GM12864 (cell line): Measurements from ENCODE around the gene IRX2.

Experiments used
- DNase-seq: peaks from one replicate; pipeline ENCODE4 v3.0.0-alpha.2; 2011; ENCODE audit warnings: low read depth
- H3K4me3 ChIP-seq: 2 replicates; pipeline ENCODE4 v1.5.1; 2011; ENCODE audit warnings: mild to moderate bottlenecking, low read depth, low read length, control low read depth
- TF ChIP-seq, protein P1 (sequence below): IDR thresholded peaks from 2 replicates; pipeline ENCODE4 v1.5.1; 2011; ENCODE audit warnings: low read depth, mild to moderate bottlenecking, moderate library complexity, low read length, control low read depth, inconsistent platforms; ENCODE audit errors: missing control alignments

IRX2 gene

DNA sequence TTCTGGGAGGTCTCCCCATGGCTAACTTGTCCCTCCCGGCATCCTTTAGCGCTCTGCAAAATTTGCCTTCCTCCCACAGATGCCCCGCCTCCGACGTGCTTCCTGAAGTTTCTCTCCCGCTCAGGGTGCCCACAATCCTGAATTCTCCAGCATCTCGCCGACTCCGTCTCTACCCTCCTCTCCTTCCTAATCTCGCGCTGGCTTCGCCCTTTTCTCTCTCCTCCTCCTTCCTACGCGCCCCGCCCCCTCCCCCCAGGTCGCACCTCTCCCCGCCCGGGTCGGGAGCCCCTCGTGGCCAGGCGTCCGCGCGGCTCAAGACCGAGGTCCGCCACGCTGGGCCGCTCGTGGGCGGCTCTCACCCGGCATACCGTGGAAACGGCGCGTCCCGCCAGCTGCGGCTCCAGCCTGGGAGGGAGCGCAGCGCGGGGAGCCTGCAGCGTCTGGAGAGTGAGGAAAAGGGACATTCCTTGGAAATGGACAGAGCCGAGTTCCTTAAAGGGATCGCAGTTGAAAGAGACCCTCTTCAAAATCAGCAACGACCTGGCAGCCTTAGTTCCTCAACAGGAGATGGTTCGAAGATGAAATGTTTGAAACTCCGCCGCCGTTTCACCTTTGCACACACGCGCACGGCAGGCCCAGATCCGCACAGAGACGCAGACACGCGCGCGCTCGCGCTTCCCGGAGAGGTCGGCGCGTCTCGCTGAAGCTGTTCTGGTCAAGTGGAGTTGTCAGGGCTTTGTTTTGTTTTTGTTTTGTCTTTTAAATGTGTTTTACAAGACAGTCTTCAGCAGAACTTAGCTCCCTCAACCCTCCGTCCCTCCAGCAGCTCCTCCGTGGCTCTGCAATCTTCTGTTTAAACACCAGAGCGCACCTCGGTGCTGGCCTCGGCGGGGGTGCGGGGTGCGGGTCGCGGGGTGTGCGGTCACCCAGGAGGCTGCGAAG lies 5.0 kb upstream of the IRX2 start:
- TF ChIP-seq, protein P1, sequence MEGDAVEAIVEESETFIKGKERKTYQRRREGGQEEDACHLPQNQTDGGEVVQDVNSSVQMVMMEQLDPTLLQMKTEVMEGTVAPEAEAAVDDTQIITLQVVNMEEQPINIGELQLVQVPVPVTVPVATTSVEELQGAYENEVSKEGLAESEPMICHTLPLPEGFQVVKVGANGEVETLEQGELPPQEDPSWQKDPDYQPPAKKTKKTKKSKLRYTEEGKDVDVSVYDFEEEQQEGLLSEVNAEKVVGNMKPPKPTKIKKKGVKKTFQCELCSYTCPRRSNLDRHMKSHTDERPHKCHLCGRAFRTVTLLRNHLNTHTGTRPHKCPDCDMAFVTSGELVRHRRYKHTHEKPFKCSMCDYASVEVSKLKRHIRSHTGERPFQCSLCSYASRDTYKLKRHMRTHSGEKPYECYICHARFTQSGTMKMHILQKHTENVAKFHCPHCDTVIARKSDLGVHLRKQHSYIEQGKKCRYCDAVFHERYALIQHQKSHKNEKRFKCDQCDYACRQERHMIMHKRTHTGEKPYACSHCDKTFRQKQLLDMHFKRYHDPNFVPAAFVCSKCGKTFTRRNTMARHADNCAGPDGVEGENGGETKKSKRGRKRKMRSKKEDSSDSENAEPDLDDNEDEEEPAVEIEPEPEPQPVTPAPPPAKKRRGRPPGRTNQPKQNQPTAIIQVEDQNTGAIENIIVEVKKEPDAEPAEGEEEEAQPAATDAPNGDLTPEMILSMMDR, result no peak
- no peak for DNase-seq
- no peak overlapping the region for H3K4me3 ChIP-seq

DNA sequence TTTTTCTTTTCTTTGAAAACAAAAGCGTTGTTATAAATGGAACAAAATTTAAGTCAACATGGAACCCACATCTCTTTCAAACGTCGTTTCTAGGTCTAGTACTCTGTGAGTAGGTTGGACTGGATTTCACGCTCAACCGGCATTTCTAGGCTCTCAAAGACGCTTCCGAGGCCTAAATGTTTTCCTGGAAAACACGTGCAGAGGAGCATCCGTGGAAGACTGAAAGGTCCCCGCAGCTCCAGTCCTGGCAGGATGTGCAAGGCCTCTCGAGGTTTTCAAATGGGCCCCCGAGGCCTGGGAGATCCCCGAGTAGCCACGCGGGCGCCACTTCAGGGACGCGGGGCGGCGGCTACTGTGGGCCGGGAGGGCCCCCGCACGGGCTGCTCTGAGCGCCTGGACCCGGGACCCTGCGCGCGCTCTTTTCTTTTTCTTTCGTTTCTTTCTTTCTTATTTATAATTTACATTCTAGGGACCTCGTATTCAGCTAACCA lies 4.2 kb upstream of the IRX2 start:
- TF ChIP-seq, protein P1, result no peak
- no peak overlapping the region for H3K4me3 ChIP-seq
- no peak for DNase-seq

DNA sequence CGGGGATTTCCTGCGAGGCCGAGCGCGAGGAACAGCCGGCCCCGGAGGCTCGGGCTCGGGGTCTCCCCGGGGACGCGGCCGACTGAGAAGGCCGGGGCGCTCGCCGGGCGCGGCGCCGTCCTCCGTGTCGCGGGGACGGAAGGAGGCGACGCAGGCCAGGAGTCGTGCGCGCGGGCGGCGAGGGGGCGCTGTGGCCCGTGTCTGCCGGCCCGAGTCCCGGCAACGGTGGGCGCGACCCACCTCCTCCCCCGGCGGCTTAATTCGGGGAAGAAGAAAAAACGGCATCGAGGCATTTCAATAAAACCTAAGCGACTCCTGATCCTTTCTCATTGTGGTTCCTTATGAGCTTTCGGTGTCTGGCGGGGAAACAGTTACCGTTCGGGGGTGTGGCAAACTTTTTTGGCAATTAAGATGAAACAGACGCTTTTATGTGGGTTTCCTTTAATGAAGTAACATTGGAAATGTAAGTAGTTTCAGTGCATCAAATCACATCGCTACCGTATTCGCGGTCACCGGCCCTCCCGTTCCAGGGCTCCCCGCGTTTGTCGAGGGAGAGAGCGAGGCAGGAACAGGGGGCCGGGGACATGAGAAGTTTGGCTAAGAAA lies 3.7 kb upstream of the IRX2 start:
- no peak overlapping the region for H3K4me3 ChIP-seq
- no peak for DNase-seq
- TF ChIP-seq, protein P1, result no peak

DNA sequence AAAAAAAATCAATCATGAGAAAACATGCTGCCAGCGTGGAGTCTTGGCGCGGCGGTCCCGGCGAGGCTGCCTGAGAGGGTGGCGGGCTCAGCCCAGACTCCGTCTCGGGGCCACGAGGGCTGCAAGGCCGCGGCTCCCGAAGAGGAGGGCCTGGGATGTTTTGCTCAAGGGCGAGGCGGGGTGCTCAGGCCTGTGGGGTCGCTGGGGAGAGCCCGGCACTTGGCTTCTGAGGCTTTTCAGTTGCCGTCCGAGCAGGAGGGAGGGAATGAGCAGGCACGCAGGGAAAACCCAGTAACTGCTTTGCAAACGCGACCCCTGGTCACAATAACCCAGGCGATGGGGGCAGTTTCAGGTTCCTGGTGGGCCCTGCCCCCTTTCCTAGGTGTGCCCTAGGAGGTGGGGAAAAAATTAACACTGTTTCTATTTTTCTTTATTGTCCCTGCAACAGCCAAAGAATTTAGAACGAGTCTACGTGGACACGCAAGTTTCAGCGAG lies 3.2 kb upstream of the IRX2 start:
- no peak overlapping the region for H3K4me3 ChIP-seq
- no peak for DNase-seq
- TF ChIP-seq, protein P1, result no peak

DNA sequence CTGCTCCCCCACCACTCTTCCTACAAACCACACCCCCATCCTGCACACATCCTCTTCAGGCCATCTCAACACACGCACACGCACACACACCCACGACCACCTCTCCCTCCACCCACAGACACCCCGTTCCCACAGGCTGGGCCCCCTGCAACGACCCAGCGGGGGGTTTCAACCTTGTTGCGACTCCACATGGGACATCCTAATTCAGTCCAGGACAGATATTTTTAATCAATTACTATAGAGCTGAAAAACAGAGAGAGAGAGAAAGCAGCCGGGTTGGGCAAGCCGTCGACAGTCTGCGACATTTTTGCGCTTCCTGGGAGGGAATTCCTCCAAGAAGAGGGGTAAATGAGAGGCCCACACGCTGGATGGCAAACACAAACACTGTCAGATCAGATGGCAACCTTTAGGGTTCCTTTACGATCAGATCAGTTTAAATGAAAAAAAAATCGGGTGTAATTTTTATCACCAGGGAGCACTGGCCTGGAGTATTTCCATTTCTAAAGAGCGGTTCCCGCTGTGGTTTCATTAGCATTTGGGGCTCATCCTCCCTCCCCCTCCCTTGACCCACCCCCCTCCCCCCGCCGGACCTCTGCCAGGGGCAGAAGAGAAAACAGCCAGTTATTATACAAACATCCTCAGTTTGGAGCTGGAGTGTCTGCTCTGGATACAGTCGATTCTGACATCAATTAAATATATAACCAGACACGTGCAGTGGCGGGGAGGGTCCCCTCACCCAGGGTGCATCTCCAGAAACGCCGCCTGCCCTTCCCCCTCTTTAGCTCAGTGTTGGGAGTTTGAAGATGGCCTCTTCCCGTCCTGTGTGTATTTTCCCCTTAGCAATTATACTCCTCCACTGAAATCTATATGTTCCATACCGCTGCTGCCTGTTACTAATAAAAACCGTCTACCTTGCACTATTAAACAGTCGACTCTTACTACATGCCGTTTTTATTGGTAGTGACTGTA lies 2.3 kb upstream of the IRX2 start:
- no peak overlapping the region for H3K4me3 ChIP-seq
- TF ChIP-seq, protein P1, result no peak
- DNase-seq, result no peak

DNA sequence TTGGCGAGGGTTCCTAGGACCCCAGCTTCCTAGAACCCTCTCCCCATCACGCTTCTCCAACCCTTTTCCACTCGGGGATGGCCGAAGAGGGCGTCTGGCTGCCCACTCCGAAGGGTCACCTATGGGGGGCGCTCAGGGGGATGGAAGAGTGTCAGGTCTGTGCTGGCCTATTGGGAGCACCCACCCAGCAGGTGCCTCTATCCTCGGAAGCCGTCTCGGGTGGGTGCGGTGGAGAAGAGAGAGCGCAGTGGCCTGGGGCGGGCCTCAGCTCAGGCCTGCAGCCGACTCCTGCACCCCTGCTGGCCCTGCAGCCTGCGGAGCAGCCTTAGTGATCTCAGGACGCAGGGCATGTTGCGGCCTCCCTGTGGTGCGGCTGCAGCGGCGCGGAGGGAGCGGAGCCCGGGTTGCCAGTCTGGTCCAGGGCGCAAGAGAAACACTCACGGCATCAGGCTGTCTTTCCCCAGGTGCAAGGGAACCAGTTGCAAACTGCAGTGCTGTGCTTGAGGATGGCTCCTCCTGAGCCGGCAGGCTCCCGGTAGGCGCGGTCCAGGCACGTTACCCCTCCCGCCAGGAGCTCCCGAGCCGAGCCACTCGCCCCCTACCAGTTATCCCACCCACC lies 1.5 kb upstream of the IRX2 start:
- TF ChIP-seq, protein P1, result no peak
- no peak for DNase-seq
- H3K4me3 ChIP-seq, result no peak overlapping the region
